ENCODE measurements around the gene DPP6.

The DPP6 gene

DNA sequence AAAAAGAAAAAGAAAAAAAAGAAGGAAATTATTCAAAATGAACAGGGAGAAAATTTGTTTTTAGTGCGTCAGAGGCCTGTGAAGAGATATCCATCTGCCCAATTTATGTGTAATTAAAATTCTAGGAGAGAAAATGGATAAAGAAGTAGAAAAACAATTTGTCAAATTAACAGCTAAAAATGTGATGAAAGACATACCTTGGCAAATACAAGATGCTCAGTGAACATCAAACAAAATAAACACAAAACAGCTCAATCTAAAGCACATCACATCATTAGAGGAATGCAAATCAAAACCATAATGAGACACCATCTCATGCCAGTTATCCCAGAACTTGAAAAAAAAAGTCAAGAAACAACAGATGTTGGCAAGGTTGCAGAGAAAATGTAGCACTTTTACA, 477.9 kb downstream of the DPP6 start:
- DNase-seq: no peak

DNA sequence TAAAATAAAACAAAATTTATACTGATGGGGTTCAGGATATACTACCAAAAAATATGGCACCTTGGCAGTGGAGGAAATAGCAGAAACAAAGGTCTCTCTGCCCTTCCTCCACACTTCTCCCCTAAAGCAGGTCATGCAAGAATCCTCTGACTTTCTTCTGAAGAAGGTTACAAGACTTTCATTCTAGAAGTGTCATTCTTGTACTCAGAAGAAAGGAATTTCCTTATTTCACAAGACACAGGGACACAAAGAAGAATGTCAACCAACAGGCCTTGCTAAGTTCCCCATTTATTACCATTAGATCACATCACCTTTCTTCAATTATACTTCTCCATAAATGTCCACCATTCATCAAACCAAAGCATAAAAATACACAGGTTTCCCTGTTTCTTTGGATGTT, 480.6 kb downstream of the DPP6 start:
- no peak for DNase-seq

DNA sequence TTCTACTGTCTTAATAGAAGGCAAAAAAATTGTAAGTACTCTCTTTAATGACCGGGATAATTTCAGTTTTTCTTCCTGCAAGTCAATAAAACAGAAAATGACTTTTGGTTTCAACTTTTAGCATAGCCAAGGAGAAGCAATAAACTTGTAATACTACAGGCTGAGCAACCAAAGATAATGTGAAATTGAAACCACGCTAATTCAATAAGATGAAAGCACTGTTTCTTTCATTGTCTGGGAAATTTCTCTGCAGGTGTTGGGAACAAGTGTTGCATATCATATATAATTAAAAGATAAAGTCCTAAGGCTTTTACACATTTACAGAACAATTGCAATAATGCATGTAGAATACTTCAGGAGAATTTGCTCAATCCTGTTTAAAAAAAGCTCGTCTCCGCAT, 488.4 kb downstream of the DPP6 start:
- no peak for DNase-seq

DNA sequence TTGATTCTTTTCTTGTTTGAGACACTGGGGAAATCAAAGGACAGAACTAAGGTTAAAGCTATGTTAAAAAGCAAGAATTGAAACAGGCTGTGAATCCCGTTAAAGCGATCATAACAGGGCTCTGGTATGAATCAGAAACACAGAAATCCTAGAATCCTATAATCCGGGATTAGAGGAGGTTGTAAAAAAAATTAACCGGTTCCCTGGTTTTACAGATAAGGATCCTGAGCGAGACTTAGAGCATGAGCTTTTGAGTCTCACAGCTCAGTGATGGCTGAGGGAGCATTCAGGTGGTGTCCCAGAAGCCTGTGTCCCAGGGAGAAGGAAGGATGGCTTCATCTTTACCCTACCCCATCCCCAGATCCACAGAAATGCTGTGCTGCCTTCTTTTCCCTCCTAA, 489.4 kb downstream of the DPP6 start:
- no peak for DNase-seq

DNA sequence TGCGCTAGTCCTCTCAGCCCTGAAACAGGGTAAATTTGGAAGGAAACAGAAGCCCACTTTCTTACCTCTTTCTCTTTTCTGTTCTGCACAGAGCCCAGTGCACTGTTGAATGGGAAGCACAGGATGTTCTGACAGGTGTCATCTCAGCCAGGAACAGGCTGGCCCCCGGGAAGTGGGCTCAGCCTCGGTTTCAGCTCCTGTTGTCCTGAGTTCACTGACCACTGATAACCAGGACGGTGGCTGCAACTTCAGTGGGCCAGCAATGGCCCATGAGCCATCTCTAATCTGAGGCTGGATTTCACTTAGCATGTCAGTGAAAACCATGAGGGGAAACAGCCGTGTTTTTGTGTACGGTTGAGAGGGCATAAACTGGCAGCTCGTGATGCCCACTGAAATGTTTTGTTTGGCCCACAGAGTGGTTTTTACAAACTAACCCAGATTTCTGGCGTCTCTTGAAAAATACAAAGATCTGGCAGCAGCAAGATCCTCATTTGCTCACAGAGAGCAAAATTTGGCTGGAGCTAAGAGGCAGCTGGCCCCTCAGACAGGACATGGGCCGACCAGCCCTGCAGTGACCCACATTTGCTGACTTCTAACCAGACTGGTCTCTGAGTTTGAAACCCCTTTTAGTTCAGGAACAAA, 494.9 kb downstream of the DPP6 start:
- peak in 21 of 56 donors; percentile 7 to 56 (median 34) for DNase-seq

DNA sequence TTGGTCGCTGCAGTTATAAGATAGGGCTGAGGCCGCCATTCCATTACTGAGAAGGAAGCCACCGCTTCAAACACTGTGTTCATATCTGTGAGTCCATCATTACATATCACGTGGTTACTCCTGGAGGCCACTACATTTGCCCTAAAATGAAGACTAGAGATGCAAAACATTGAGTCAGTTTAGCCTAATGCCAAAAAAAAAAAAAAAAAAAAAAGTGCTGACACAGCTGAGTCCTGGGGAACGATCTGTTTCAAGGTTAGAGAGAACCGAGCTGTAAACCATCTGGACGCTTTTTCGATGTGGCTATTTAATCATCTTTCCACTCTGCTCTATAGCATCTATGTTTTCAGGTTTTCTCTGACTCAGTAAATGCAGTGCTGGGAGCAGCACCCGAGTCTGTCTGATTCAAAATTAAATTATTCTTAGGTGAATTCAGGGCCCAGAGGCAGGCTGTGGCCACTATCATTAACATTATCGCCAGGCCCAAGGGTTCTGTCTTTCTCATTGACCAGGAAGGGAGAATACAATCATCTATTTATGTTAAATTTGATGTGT, 501.6 kb downstream of the DPP6 start:
- DNase-seq: no peak

DNA sequence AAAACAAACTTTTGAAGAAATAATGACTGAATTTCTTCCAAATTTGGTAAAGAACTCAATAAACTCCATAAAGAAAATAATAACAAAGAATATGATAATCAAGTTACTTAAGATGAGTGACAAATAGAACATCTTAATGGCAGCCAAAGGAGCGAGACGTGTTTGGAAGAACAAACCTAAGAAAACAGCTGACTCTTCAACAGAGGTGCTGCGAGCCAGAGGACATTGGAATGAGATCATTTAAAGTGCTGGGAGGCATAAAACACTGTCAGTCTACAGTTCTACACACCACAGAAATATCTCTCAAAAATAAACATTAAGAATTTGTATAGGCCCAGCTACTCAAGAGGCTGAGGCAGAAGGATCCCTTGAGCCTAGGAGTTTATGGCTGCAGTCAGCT, 507.3 kb downstream of the DPP6 start:
- no peak for DNase-seq

DNA sequence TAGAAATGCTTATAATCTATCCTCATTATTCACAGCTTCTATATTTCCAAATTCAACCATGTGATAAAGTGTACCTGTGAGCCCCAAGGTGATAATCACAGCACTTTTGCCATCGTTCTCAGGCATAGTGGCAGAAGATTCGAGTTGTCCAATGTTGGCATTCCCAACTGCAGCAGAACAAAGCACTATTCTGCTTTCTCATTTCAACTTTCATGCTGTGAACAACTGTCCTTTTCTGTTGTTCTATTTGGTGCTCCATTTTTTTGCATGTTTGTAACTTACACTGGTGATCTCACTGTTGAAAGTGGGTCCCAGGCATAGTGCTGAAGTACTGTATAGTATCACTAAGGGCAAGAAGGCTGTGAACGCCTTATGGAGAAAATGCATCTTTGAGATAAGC, 512.5 kb downstream of the DPP6 start:
- peak in 1 of 56 donors; percentile 15 for DNase-seq

DNA sequence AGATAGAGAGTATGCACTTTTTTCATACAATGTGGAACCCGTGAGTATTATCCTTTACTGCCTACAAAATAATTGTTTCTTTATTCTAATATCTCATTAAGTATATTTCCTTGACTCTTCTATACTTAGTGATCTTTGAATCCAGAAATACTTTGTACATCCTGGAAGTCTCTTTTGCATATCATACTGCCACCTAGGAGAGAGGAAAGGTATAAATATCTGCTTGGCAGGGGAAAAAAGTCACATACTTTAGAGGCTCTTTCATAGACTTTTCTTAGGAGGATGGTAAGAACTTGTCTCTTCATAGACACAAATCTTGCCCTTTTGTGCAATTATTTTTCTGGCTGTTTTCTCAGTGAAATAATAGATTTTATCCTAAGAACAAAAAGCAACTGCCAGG, 514.7 kb downstream of the DPP6 start:
- DNase-seq: no peak

DNA sequence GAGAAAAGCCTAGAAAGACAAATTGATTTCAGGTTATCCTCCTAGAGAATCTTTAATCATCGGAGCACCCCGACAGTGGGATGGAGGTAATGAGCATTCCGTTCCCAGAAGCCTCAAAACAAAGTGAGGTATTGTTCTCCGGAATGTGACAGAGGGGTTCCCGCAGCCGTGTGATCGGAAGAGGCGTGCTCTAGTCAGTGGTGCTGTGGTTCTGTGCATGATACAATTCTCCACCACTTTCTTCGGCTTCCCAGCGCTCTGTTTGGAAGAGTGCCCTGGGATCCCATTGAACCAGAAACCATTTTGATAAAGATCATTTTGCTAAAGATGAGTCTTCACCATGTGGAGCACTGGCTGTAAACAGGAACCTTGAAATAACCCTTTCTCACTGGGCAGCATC, 516.1 kb downstream of the DPP6 start:
- peak in 12 of 56 donors; percentile 17 to 53 (median 28) for DNase-seq

DNA sequence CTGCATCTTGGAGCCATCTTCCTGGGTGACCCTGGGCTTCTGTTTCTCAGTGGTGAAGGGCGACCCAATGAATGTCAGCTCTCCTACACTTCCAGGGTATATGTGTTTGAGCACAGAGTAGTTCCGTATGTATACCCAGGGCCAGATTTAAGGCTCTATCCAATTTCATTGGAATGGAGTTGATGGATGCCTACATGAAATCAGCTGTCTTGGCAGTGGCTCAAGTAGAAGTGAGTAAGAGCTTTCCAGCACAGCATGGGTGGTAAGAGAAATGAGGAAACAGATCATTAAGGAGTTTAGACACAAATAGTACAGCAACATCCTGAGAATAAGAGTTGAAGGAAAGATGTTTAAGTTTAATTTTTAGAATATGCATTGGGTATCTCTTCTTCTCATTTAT, 517.7 kb downstream of the DPP6 start:
- DNase-seq: no peak

DNA sequence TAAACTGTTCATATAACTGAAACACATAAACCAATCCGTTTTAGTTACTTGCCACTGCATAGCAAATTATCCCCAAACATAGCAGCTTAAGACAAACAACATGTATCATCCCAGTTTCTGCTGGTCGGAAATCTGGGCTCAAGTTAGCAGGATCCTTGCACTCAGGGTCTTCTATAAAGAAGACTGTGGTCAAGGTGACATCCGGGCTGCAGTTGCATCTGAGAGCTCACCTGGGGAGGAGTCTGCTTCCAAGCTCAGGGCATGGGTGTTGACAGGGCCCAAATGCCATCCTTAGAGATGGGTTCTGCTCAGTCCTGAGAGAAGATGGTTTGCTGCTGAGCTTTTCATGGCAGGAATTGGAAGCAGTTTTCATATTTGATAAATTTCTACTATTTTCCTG, 519.6 kb downstream of the DPP6 start:
- no peak for DNase-seq

DNA sequence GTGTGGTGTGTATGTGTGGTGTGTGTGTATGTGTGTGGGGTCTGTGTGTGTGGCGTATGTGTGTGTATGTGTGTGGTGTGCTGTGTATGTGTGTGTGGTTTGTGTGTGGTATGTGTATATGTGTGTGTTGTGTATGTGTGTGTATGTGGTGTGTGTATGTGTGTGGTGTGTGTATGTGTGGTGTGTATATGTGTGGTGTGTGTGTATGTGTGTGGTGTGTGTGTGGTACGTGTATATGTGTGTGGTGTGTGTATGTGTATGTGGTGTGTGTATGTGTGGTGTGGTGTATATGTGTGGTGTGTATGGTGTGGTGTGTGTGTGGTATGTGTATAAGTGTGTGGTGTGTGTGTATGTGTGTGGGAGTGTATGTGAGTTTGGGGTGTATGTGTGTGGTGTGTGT, 522.0 kb downstream of the DPP6 start:
- no peak for DNase-seq

DNA sequence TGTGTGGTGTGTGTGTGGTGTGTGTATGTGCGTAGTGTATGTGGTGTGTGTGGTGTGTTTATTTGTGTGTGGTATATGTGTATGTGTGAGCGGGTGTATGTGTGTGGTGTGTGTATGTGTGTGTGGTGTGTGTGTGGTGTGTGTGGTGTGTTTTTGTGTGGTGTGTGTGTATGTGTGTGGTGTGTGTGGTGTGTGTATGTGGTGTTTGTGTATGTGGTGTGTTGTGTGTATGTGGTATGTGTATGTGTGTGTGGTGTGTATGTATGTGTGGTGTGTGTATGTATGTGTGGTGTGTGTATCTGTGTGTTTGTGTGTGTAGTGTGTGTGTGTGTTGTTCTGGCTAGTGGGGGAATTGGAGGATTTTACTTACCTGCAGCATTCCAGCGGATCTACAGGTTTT, 523.3 kb downstream of the DPP6 start:
- DNase-seq: no peak

DNA sequence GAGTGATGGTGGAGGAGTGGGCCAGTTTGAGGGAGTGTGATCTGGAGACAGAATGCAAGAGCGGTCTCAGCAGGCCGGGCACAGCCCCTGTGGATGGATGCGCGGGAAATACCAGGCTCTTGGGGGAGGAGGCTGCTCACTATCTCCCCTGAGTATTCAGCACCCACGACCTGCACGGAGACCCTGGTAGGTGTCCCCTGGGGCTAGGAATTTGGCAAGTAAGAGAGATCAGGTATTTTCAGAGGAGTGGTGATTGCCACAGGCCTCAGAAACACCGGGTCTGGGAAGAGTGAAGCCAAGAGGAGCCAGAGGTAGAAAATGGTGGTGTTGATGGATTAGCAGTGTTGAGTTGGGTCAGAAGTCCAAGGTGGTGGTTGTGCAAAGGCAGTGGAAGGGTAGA, 524.4 kb downstream of the DPP6 start:
- DNase-seq: no peak

DNA sequence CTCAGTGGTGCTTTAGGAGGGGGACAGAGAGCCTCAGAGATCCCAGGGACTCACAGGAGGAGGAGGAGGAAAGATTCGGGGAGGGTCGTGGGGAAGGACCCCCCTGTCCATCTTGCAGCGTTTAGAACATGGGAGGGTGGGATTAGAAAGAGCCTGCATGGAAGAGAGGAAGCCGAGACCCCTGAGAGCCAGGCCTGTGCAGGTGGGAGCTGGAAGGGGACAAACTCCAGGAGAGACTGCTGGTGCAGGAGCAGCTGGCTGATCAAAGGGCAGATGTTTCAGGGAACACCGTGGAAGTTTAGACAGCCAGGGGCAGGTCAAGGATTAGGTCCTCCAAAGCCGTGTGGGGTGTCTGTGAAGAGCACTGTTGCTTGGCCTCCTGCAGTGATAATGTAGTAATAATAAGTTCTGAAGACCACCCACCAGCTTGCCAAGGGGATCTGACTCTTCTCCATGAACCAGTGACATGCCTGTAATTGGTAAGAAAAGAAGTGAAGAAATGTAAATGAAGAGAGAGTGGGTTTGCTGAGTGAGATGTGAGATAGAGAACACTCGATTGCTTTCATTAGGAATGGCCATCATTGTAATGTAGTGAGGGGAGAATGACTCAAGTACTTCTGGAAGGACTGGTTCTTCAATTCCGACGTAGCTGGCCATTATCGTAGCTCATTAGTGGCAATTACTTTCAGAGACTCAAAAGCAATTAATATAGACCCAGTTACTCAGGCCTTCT, 525.1 kb downstream of the DPP6 start:
- DNase-seq: no peak

DNA sequence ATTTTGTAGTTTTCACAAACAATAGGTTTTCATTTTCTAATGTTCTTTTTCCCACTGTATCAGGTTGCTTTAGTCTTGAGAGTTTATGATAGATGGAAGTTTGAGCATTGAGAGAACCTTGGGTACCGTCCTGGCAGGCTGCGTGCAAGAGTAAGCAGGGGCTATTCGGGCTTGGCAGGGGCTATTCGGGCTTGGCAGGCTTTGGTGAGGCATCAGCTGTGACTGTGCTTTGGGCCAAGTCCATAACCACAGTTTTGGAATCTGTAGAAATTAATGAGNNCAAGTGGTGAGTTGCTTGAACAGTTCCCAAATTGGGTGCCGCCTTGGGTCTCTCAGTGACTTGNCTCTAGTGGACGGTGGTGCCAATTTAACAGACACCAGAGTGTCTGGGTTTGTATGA, 526.1 kb downstream of the DPP6 start:
- no peak for DNase-seq

DNA sequence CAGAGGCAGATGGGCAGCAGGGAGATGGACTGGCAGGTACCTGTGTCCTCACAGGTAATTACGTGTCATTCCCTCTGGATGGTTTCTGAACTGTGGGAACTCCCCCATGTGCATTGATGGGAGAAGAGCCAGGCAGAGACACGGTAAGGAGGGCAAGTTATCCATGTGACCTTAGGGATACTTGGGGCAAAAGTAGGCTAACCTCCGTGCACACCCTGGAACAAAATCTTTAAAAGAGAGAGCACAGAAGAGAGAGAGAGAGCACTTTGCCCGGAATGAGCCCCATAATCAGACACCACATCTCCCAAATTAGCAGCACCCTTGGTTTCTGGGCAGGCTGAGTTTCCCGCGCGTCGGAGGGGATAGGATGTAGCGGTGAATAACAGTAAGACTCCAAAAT, 527.5 kb downstream of the DPP6 start:
- DNase-seq: no peak

DNA sequence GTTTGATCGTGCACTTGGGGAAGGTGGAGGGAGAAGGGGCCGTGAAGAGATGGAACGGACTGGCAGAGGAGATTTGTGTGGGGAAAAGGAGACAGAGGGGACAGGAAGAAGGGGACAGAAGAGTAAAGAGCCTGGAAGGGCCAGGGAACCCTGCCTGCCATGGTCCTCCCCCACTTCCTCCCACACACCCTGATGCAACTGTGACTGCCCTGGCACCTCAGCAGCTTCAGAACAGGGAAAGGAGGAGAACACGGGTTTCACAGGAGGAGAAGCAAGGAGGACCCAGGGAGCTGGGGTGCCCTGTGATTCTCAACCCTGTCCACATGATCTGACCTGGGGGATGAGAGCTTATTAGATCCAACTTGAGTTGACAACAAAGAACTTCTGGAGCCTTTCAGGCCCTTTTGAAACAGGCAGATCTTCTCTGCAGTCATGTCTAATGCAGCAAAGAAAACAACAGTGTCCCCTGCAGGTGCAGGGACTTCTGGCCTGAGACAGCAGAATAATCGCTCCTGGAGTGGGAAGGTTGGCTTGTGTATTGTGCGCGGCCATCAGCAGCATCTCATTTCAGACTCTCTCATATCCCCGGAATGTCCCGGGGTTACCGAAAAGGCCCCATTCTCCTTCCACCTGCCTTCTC, 529.2 kb downstream of the DPP6 start:
- no peak for DNase-seq

DNA sequence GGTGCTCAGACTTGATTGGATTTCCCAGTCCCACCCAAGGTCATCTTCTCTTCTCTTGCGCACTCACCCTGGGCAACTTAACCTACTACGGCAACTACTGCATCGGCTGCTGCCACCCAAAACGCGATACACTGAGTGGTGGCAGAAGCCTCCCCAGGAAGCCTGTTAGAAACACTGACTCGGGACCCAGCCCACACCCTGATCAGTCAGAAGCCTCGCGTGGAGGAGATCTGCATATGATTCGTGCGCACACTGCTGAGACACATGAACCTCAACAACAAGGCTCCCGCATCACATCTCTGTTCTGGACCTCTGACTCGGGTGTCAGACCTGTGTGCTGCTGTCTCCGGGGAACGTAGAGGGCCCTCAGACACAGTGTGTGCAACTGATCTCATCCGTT, 531.3 kb downstream of the DPP6 start:
- DNase-seq: peak in 6 of 56 donors; percentile 11 to 50 (median 43)

DNA sequence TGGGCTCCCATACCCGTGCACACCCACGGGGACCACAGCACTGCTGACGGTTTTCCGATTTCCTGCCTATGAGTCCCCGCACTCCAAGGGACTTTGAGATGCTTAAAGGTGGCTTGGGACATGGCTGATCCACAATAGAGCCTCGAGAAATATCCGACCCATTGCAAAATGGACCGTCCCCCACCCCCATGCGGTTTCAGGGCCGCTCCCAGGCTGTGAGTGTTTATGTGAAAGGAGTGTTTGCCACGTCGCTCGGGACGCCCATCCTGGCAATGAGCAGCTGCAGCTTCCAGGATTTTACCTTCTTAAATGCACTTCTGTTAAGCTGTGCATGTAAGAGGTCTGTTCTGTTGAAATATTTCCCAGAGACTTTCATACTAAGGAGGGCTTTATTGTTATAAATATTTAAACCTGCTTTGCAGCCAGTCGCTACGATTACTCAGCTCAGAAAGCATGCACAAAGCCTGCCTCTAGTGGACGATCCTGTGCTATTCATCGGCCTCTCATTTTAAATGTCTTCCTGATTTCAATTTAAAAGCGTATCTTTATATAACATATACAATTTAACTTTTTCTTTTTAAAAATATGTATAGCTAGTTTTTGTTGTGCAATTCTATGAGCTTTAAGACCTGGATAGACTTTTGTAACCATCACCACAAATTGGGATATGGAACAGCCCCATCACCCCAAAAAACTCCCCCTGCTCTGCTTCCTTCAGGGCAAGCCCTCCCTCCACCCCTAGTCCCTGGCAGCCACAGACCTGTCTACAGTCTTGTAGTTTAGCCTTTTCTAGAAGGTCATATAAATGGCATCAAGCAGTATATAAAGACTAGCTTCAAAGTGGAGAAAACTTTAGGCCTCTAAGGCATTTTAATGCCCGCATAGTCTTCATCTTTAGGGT, 532.4 kb downstream of the DPP6 start:
- DNase-seq: peak in 9 of 56 donors; percentile 24 to 56 (median 36)
